Measurements from ENCODE around the gene ADAT1. TPM values are rescaled to one million over a fixed set of nuclear protein-coding genes. Genes with fewer than 3 reads are reported as not detected.

The ADAT1 gene
- total and polyA plus RNA-seq, 2 of the 13 experiments (the other 11 are each of a cell fraction or from before 2014, with no cell fraction given), result 18.4 to 40.8 TPM

DNA sequence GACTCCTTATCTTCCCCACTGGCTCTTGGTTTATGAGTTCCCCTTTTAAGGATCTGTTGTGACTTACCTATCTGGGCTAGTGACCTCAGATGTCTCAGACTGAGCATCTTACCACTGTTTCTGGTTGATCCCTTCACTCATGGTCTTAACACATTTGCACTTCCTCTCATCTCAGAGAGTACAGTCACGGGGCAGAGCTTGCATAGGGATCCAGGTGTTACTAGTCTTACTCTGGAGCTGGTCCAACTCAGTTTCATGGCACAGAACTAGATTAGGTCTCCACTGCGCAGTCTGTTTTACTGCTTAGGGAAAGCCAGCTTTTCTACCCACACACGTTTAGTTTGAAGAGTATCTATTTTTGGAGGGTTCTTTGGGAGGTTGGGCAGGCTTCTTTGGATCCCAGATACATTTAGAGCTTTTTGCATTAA is 46.7 kb downstream of the ADAT1 start:
- Histone ChIP-seq H3K79me2 (ENCODE audit: insufficient read depth, low read length) (no peaks in the 10 kb centered on the region), H3K4me1 (ENCODE audit: insufficient read depth, low read length) (no peaks in the 10 kb centered on the region), H3K9ac (ENCODE audit: insufficient read depth, low read depth, low read length) (no peak overlapping the region), H3K27ac (ENCODE audit: extremely low read length, insufficient read depth, low read length) (no peak overlapping the region), H3K27me3 (ENCODE audit: control insufficient read depth in 1 of 2, insufficient read depth in 2 of 2, low read length in 2 of 2) (no peaks in the 10 kb centered on the region), H4K20me1 (ENCODE audit: insufficient read depth, low read length) (no peaks in the 10 kb centered on the region), H2AFZ (ENCODE audit: low read length) (no peak overlapping the region), H3K4me2 (ENCODE audit: low read depth, low read length) (no peak overlapping the region), H3K9me3 (ENCODE audit: low read length) (no peaks in the 10 kb centered on the region), H3K36me3 (replicated peaks in 1 of 2; ENCODE audit: control insufficient read depth in 1 of 2, insufficient read depth in 2 of 2, low read length in 2 of 2) (peaks cover 17 to 68% of the 10 kb centered on the region in 2 experiments), H3K4me3 (replicated peaks in 1 of 3; ENCODE audit: insufficient read depth in 1 of 3, low read depth in 2 of 3, low read length in 3 of 3) (no peak overlapping the region)
- POLR2A ChIA-PET, result no interaction called here
- TF ChIP-seq ZNF670 (CRISPR knock-in tag; IDR thresholded peaks at IDR 0.05; ENCODE audit: borderline replicate concordance), result no peak
- no peak for TF ChIP-seq NFIB (CRISPR knock-in tag; IDR thresholded peaks at IDR 0.05; ENCODE audit: borderline replicate concordance)
- no peak for TF ChIP-seq SCMH1 (CRISPR knock-in tag; IDR thresholded peaks at IDR 0.05; ENCODE audit: borderline replicate concordance)
- no peak for TF ChIP-seq NR3C1 (CRISPR knock-in tag; IDR thresholded peaks at IDR 0.05)
- TF ChIP-seq KMT2A (CRISPR knock-in tag; IDR thresholded peaks at IDR 0.05), result no peak
- FAIRE-seq (no peak), DNase-seq (ENCODE audit: low spot score) (no peak), ATAC-seq (no peak)
- intact Hi-C loops (cut with micrococcal nuclease; ENCODE audit: unreplicated experiment) (no loop called here), in situ Hi-C loops (cut with HindIII; ENCODE audit: extremely low pct_ligation_motif_present, low pct_unique_long_range_greater_than_20kb) (no loop called here)
- CTCF ChIA-PET (ENCODE audit: low intra/inter-chr PET ratio, low total read pairs), result no interaction called here
- BruUV-seq (replicated peaks), result no TSS peak
- 96% methylated on average over 3 of the region's 3 CpGs for WGBS (ENCODE audit: low lambda C conversion rate)

DNA sequence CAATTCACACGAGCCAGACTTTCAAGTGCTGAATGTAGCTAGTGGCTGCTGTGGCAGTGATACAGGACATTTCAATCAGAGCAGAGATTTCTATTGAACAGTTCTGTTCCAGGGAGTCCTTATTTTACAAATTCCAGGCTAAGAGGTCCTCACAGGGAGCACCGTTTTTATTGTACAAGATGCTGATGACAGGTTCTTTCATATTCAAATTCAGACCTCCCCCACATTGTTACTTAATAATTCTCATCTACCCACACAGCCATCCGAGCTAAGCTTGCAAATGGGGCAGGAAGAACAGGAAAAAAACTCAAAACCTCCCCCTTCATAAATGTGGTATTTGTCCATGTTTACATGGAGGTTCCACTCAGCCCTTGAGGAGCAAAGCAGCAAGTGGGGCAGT is 47.1 kb downstream of the ADAT1 start:
- H3K9me3 ChIP-seq (ENCODE audit: low read length), result no peaks in the 10 kb centered on the region
- no peak overlapping the region for H3K4me2 ChIP-seq (ENCODE audit: low read depth, low read length)
- no peak for ATAC-seq
- ChIA-PET CTCF (ENCODE audit: low intra/inter-chr PET ratio, low total read pairs) (no interaction called here), POLR2A (no interaction called here)
- no peaks in the 10 kb centered on the region for H3K4me1 ChIP-seq (ENCODE audit: insufficient read depth, low read length)
- intact Hi-C loops (cut with micrococcal nuclease; ENCODE audit: unreplicated experiment), result no loop called here
- peaks cover 20 to 72% of the 10 kb centered on the region in 2 experiments for H3K36me3 ChIP-seq (replicated peaks in 1 of 2; ENCODE audit: control insufficient read depth in 1 of 2, insufficient read depth in 2 of 2, low read length in 2 of 2)
- H3K27me3 ChIP-seq (ENCODE audit: control insufficient read depth in 1 of 2, insufficient read depth in 2 of 2, low read length in 2 of 2), result no peaks in the 10 kb centered on the region
- no peak overlapping the region for H2AFZ ChIP-seq (ENCODE audit: low read length)
- H4K20me1 ChIP-seq (ENCODE audit: insufficient read depth, low read length), result no peaks in the 10 kb centered on the region
- no TSS peak for BruUV-seq (replicated peaks)
- 93% methylated on average over 3 of the region's 3 CpGs for WGBS (ENCODE audit: low lambda C conversion rate)
- no peak overlapping the region for H3K9ac ChIP-seq (ENCODE audit: insufficient read depth, low read depth, low read length)
- H3K79me2 ChIP-seq (ENCODE audit: insufficient read depth, low read length), result no peaks in the 10 kb centered on the region
- TF ChIP-seq MEF2D (CRISPR knock-in tag; IDR thresholded peaks at IDR 0.05) (no peak), ZNF207 (IDR thresholded peaks at IDR 0.05; ENCODE audit: borderline replicate concordance) (no peak), ZFAT (CRISPR knock-in tag; conservative IDR thresholded peaks at IDR 0.05) (no peak), RBM22 (optimal IDR thresholded peaks at IDR 0.05; ENCODE audit: low read length) (no peak), MXI1 (IDR thresholded peaks at IDR 0.05; ENCODE audit: borderline replicate concordance, low read depth, low read length) (no peak), DMAP1 (CRISPR knock-in tag; IDR thresholded peaks at IDR 0.05) (no peak)
- TF ChIP-seq, protein P1, sequence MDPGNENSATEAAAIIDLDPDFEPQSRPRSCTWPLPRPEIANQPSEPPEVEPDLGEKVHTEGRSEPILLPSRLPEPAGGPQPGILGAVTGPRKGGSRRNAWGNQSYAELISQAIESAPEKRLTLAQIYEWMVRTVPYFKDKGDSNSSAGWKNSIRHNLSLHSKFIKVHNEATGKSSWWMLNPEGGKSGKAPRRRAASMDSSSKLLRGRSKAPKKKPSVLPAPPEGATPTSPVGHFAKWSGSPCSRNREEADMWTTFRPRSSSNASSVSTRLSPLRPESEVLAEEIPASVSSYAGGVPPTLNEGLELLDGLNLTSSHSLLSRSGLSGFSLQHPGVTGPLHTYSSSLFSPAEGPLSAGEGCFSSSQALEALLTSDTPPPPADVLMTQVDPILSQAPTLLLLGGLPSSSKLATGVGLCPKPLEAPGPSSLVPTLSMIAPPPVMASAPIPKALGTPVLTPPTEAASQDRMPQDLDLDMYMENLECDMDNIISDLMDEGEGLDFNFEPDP (CRISPR knock-in tag; conservative IDR thresholded peaks at IDR 0.05), result no peak
- DNase-seq (ENCODE audit: low spot score), result no peak
- no peak overlapping the region for H3K27ac ChIP-seq (ENCODE audit: extremely low read length, insufficient read depth, low read length)
- in situ Hi-C loops (cut with HindIII; ENCODE audit: extremely low pct_ligation_motif_present, low pct_unique_long_range_greater_than_20kb), result no loop called here
- FAIRE-seq, result no peak
- no peak overlapping the region for H3K4me3 ChIP-seq (replicated peaks in 1 of 3; ENCODE audit: insufficient read depth in 1 of 3, low read depth in 2 of 3, low read length in 3 of 3)
